GM23338 (cell line): ENCODE data around the gene KLHL25.

ENCODE experiments used
- CREB1 ChIP-seq: fragments of 250-450 bp; sonication (Bioruptor Pico); IDR thresholded peaks from 2 replicates; pipeline ENCODE4 v1.5.0; 2020; ENCODE audit warnings: low read depth, mild to moderate bottlenecking, moderate library complexity
- EZH2 ChIP-seq: fragments of 200-600 bp; sonication (generic); IDR thresholded peaks from one replicate; pipeline ENCODE4 v1.8.0; 2017; ENCODE audit warnings: antibody characterized with exemption, mild to moderate bottlenecking, low read depth; ENCODE audit not compliant: unreplicated experiment
- EZH2phosphoT487 ChIP-seq: fragments of 200-600 bp; sonication (generic); IDR thresholded peaks from one replicate; pipeline ENCODE4 v1.8.1; 2018; ENCODE audit warnings: antibody characterized with exemption; ENCODE audit not compliant: unreplicated experiment
- JUNB ChIP-seq: IDR thresholded peaks from one replicate; pipeline ENCODE4 v1.6.1; 2016; ENCODE audit warnings: antibody characterized with exemption; ENCODE audit not compliant: unreplicated experiment
- POLR2AphosphoS5 ChIP-seq: IDR thresholded peaks from 2 replicates; pipeline ENCODE4 v1.6.1; 2016; ENCODE audit warnings: antibody characterized with exemption, low read depth
- STAT1 ChIP-seq: IDR thresholded peaks from one replicate; pipeline ENCODE4 v1.6.1; 2016; ENCODE audit warnings: antibody characterized with exemption; ENCODE audit not compliant: unreplicated experiment
- ZNF114 ChIP-seq: fragments of 250-450 bp; sonication (Bioruptor Pico); IDR thresholded peaks from 2 replicates; pipeline ENCODE4 v1.5.0; 2020; ENCODE audit warnings: mild to moderate bottlenecking, moderate library complexity
- TF ChIP-seq, protein P1 (sequence below), 2 experiments: fragments of 200-600 bp in 1 of 2; sonication (generic) in 1 of 2; conservative IDR thresholded peaks; 2 replicates each; pipeline versions ENCODE4 v1.5.1 to v1.6.1; 2016 to 2017; ENCODE audit warnings: antibody characterized with exemption in 2 of 2, low read depth in 2 of 2, mild to moderate bottlenecking in 2 of 2, moderate library complexity in 1 of 2
- TF ChIP-seq, protein P2 (sequence below): IDR thresholded peaks from one replicate; pipeline ENCODE4 v1.6.1; 2018; ENCODE audit warnings: antibody characterized with exemption; ENCODE audit not compliant: unreplicated experiment
- TF ChIP-seq, protein P3 (sequence below): IDR thresholded peaks from 2 replicates; pipeline ENCODE4 v1.6.1; 2016; ENCODE audit warnings: antibody characterized with exemption
- TF ChIP-seq, protein P4 (sequence below): fragments of 250-450 bp; sonication (Bioruptor Pico); IDR thresholded peaks from 2 replicates; pipeline ENCODE4 v1.5.0; 2020; ENCODE audit warnings: mild to moderate bottlenecking, moderate library complexity

DNA sequence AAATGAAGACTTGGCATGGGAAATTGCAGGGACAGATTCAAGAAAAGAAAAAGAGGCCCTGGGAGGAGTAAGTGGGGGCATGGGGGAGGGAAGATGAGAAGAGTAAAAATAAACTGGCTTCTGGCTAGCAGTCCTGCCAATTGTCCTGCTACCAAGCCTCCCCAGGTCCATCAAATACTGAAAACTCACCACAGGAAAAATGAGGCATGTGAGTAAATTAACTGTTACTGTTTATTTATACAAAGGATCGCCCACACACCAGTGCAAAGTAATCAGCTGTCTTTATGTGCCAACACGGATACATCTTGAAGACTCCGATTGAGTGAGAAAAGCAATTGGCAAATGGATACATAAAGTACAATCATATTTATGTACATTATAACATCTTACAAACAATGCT lies 10.7 kb upstream of the KLHL25 start:
- TF ChIP-seq EZH2 (no peak), POLR2AphosphoS5 (no peak), EZH2phosphoT487 (no peak), JUNB (no peak), CREB1 (no peak), STAT1 (no peak), ZNF114 (CRISPR knock-in tag) (no peak)
- TF ChIP-seq, protein P1, sequence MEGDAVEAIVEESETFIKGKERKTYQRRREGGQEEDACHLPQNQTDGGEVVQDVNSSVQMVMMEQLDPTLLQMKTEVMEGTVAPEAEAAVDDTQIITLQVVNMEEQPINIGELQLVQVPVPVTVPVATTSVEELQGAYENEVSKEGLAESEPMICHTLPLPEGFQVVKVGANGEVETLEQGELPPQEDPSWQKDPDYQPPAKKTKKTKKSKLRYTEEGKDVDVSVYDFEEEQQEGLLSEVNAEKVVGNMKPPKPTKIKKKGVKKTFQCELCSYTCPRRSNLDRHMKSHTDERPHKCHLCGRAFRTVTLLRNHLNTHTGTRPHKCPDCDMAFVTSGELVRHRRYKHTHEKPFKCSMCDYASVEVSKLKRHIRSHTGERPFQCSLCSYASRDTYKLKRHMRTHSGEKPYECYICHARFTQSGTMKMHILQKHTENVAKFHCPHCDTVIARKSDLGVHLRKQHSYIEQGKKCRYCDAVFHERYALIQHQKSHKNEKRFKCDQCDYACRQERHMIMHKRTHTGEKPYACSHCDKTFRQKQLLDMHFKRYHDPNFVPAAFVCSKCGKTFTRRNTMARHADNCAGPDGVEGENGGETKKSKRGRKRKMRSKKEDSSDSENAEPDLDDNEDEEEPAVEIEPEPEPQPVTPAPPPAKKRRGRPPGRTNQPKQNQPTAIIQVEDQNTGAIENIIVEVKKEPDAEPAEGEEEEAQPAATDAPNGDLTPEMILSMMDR (conservative IDR thresholded peaks at IDR 0.05; ENCODE audit: low read depth in 2 of 2), result no peak
- TF ChIP-seq, protein P2, sequence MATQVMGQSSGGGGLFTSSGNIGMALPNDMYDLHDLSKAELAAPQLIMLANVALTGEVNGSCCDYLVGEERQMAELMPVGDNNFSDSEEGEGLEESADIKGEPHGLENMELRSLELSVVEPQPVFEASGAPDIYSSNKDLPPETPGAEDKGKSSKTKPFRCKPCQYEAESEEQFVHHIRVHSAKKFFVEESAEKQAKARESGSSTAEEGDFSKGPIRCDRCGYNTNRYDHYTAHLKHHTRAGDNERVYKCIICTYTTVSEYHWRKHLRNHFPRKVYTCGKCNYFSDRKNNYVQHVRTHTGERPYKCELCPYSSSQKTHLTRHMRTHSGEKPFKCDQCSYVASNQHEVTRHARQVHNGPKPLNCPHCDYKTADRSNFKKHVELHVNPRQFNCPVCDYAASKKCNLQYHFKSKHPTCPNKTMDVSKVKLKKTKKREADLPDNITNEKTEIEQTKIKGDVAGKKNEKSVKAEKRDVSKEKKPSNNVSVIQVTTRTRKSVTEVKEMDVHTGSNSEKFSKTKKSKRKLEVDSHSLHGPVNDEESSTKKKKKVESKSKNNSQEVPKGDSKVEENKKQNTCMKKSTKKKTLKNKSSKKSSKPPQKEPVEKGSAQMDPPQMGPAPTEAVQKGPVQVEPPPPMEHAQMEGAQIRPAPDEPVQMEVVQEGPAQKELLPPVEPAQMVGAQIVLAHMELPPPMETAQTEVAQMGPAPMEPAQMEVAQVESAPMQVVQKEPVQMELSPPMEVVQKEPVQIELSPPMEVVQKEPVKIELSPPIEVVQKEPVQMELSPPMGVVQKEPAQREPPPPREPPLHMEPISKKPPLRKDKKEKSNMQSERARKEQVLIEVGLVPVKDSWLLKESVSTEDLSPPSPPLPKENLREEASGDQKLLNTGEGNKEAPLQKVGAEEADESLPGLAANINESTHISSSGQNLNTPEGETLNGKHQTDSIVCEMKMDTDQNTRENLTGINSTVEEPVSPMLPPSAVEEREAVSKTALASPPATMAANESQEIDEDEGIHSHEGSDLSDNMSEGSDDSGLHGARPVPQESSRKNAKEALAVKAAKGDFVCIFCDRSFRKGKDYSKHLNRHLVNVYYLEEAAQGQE, result no peak
- TF ChIP-seq, protein P3, sequence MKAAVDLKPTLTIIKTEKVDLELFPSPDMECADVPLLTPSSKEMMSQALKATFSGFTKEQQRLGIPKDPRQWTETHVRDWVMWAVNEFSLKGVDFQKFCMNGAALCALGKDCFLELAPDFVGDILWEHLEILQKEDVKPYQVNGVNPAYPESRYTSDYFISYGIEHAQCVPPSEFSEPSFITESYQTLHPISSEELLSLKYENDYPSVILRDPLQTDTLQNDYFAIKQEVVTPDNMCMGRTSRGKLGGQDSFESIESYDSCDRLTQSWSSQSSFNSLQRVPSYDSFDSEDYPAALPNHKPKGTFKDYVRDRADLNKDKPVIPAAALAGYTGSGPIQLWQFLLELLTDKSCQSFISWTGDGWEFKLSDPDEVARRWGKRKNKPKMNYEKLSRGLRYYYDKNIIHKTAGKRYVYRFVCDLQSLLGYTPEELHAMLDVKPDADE, result no peak
- TF ChIP-seq, protein P4, sequence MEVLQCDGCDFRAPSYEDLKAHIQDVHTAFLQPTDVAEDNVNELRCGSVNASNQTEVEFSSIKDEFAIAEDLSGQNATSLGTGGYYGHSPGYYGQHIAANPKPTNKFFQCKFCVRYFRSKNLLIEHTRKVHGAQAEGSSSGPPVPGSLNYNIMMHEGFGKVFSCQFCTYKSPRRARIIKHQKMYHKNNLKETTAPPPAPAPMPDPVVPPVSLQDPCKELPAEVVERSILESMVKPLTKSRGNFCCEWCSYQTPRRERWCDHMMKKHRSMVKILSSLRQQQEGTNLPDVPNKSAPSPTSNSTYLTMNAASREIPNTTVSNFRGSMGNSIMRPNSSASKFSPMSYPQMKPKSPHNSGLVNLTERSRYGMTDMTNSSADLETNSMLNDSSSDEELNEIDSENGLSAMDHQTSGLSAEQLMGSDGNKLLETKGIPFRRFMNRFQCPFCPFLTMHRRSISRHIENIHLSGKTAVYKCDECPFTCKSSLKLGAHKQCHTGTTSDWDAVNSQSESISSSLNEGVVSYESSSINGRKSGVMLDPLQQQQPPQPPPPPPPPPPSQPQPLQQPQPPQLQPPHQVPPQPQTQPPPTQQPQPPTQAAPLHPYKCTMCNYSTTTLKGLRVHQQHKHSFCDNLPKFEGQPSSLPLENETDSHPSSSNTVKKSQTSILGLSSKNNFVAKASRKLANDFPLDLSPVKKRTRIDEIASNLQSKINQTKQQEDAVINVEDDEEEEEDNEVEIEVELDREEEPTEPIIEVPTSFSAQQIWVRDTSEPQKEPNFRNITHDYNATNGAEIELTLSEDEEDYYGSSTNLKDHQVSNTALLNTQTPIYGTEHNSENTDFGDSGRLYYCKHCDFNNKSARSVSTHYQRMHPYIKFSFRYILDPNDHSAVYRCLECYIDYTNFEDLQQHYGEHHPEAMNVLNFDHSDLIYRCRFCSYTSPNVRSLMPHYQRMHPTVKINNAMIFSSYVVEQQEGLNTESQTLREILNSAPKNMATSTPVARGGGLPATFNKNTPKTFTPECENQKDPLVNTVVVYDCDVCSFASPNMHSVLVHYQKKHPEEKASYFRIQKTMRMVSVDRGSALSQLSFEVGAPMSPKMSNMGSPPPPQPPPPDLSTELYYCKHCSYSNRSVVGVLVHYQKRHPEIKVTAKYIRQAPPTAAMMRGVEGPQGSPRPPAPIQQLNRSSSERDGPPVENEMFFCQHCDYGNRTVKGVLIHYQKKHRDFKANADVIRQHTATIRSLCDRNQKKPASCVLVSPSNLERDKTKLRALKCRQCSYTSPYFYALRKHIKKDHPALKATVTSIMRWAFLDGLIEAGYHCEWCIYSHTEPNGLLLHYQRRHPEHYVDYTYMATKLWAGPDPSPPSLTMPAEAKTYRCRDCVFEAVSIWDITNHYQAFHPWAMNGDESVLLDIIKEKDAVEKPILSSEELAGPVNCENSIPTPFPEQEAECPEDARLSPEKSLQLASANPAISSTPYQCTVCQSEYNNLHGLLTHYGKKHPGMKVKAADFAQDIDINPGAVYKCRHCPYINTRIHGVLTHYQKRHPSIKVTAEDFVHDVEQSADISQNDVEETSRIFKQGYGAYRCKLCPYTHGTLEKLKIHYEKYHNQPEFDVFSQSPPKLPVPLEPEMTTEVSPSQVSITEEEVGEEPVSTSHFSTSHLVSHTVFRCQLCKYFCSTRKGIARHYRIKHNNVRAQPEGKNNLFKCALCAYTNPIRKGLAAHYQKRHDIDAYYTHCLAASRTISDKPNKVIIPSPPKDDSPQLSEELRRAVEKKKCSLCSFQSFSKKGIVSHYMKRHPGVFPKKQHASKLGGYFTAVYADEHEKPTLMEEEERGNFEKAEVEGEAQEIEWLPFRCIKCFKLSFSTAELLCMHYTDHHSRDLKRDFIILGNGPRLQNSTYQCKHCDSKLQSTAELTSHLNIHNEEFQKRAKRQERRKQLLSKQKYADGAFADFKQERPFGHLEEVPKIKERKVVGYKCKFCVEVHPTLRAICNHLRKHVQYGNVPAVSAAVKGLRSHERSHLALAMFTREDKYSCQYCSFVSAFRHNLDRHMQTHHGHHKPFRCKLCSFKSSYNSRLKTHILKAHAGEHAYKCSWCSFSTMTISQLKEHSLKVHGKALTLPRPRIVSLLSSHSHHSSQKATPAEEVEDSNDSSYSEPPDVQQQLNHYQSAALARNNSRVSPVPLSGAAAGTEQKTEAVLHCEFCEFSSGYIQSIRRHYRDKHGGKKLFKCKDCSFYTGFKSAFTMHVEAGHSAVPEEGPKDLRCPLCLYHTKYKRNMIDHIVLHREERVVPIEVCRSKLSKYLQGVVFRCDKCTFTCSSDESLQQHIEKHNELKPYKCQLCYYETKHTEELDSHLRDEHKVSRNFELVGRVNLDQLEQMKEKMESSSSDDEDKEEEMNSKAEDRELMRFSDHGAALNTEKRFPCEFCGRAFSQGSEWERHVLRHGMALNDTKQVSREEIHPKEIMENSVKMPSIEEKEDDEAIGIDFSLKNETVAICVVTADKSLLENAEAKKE (CRISPR knock-in tag), result no peak
